Measurements from ENCODE around the gene BOD1. TPM values are rescaled to one million over a fixed set of nuclear protein-coding genes. Genes with fewer than 3 reads are reported as not detected.

BOD1 gene
- total and polyA plus RNA-seq, 2 donors (not counting 3 experiments of a cell fraction or from before 2014, with no cell fraction given), result 57.6 to 62.4 TPM

- no peaks in the 10 kb centered on the region for H3K79me2 ChIP-seq (ENCODE audit: control insufficient read depth, insufficient read depth, low read length)
- no peaks in the 10 kb centered on the region for H3K9me3 ChIP-seq (replicated peaks; ENCODE audit: control insufficient read depth, insufficient read depth, low read length)
- no peaks in the 10 kb centered on the region for H4K20me1 ChIP-seq (replicated peaks; ENCODE audit: control insufficient read depth, extremely low read depth, insufficient read depth, low read length)
- ChIA-PET CTCF (interaction anchor here (2.8 kb wide), 1 partner anchor 14 kb away, joined by 16 read pairs; no protein-coding TSS in a partner anchor), POLR2A (no interaction called here)
- no peak overlapping the region for H3K4me3 ChIP-seq (replicated peaks in 1 of 3; ENCODE audit: insufficient read depth in 1 of 3, low read depth in 1 of 3, low read length in 3 of 3)
- no peaks in the 10 kb centered on the region for H3K9me1 ChIP-seq (replicated peaks; ENCODE audit: control insufficient read depth, extremely low read depth, insufficient read depth, low read length)
- no peak for DNase-seq (ENCODE audit: low read depth, low spot score)
- peaks cover 0 to 4% of the 10 kb centered on the region in 2 experiments for H3K27me3 ChIP-seq (ENCODE audit: control insufficient read depth in 2 of 2, insufficient read depth in 2 of 2, low read length in 2 of 2)
- no peak overlapping the region for H2AFZ ChIP-seq (ENCODE audit: low read depth, low read length)
- peaks cover 2% of the 10 kb centered on the region for H3K4me1 ChIP-seq (ENCODE audit: control insufficient read depth, extremely low read depth, insufficient read depth, low read length)
- no peak for FAIRE-seq
- no peak overlapping the region for H3K4me2 ChIP-seq (ENCODE audit: insufficient read depth, low read length)
- no peaks in the 10 kb centered on the region for H3K36me3 ChIP-seq (ENCODE audit: control insufficient read depth in 2 of 2, extremely low read depth in 1 of 2, insufficient read depth in 2 of 2, low read length in 2 of 2)
- no peak for TF ChIP-seq GATA2 (IDR thresholded peaks at IDR 0.05; ENCODE audit: insufficient read depth, insufficient read length, low read depth, low read length)
- TF ChIP-seq EZH2 (IDR thresholded peaks at IDR 0.05; ENCODE audit: borderline replicate concordance, low read depth, low read length, severe bottlenecking), result no peak
- TF ChIP-seq CTCF (IDR thresholded peaks at IDR 0.05; ENCODE audit: extremely low read depth in 1 of 2, insufficient read depth in 1 of 2, low read depth in 1 of 2, low read length in 2 of 2), result no peak
- TF ChIP-seq FOS (IDR thresholded peaks at IDR 0.05; ENCODE audit: borderline replicate concordance, insufficient read depth, low read length), result no peak
- no peak for TF ChIP-seq POLR2AphosphoS5 (IDR thresholded peaks at IDR 0.05; ENCODE audit: insufficient read depth, low read depth, low read length)
- TF ChIP-seq JUN (IDR thresholded peaks at IDR 0.05; ENCODE audit: borderline replicate concordance, insufficient read depth, insufficient read length, low read depth), result no peak
- TF ChIP-seq POLR2A (IDR thresholded peaks at IDR 0.05; ENCODE audit: low read depth, low read length), result no peak
- no peak for TF ChIP-seq MYC (IDR thresholded peaks at IDR 0.05; ENCODE audit: low read depth, low read length)
- intact Hi-C loops (cut with micrococcal nuclease) (no loop called here), dilution Hi-C loops (cut with MboI; ENCODE audit: extremely low pct_ligation_motif_present, low sequenced_read_pairs) (no loop called here)
- no TSS peak for BruUV-seq (replicated peaks)
- no peak overlapping the region for H3K27ac ChIP-seq (ENCODE audit: insufficient read depth, low read depth, low read length)
- H3K9ac ChIP-seq (replicated peaks; ENCODE audit: extremely low read depth, insufficient read depth, low read length), result no peak overlapping the region
Observed at GRCh38 chr5:173568128-173568527, 48.3 kb downstream of the BOD1 start.

Measured in endothelial cell of umbilical vein (primary cell).